Endothelial cell of umbilical vein (primary cell): ENCODE data around the gene WEE2. TPM values are rescaled to one million over a fixed set of nuclear protein-coding genes. Genes with fewer than 3 reads are reported as not detected.

Experiments
- BruUV-seq: library from RNA; stranded (reverse); fragments of 400-500 nt; replicated peaks from 2 replicates; lab custom pipeline; 2021; lab: Mats Ljungman, UMichigan
- CTCF ChIA-PET: fragments of 300-600, 350-600 bp; sonication (Branson Sonifier 250); formaldehyde crosslinking; loops from one replicate; lab custom pipeline; 2021; ENCODE audit warnings: antibody characterized with exemption, inconsistent platforms; lab: Charles Lee
- POLR2A ChIA-PET: fragments of 300-600, 350-600 bp; sonication (Branson Sonifier 250); formaldehyde crosslinking; loops from one replicate; lab custom pipeline; 2021; ENCODE audit warnings: antibody characterized with exemption, inconsistent platforms; lab: Charles Lee
- DNase-seq: peaks from one replicate; pipeline ENCODE4 v3.0.0-alpha.2; 2011; ENCODE audit warnings: low read depth, low spot score
- FAIRE-seq: peaks from 2 replicates; lab custom pipeline; 2011; peaks lifted over from hg19 to GRCh38; lab: Jason Lieb, UNC
- H2AFZ ChIP-seq: 2 replicates; pipeline ENCODE4 v1.6.0; 2012; ENCODE audit warnings: low read depth, low read length, control low read depth, inconsistent platforms
- H3K27ac ChIP-seq: 2 replicates; pipeline ENCODE4 v1.5.1; 2011; ENCODE audit warnings: low read depth, mild to moderate bottlenecking, control low read depth, low read length, moderate library complexity; ENCODE audit not compliant: insufficient read depth
- H3K27me3 ChIP-seq, 2 experiments: 2 replicates each; pipeline versions ENCODE4 v1.6.0 to v1.6.1; 2011; ENCODE audit warnings: low read length in 2 of 2, mixed read lengths in 1 of 2; ENCODE audit not compliant: control insufficient read depth in 2 of 2, insufficient read depth in 2 of 2
- H3K36me3 ChIP-seq, 2 experiments: 2 replicates in 1 of 2; 3 replicates in 1 of 2; pipeline ENCODE4 v1.5.1; 2011; ENCODE audit warnings: low read length in 2 of 2, mild to moderate bottlenecking in 1 of 2, moderate library complexity in 1 of 2; ENCODE audit not compliant: control insufficient read depth in 2 of 2, insufficient read depth in 2 of 2; ENCODE audit errors: extremely low read depth in 1 of 2
- H3K4me1 ChIP-seq: 3 replicates; pipeline ENCODE4 v1.5.1; 2011; ENCODE audit warnings: mild to moderate bottlenecking, low read length; ENCODE audit not compliant: control insufficient read depth, insufficient read depth; ENCODE audit errors: extremely low read depth
- H3K4me2 ChIP-seq: 2 replicates; pipeline ENCODE4 v1.6.1; 2011; ENCODE audit warnings: low read length, control low read depth, mixed read lengths; ENCODE audit not compliant: insufficient read depth
- H3K4me3 ChIP-seq, 3 experiments: fragments of 200-600 bp in 1 of 3; sonication (generic), shearing (Covaris generic) in 1 of 3; replicated peaks in 1 of 3; 2 replicates each; pipeline ENCODE4 v1.5.1; 2011 to 2016; ENCODE audit warnings: control low read depth in 3 of 3, low read length in 3 of 3, mild to moderate bottlenecking in 2 of 3, inconsistent platforms in 1 of 3, low read depth in 1 of 3, moderate library complexity in 1 of 3; ENCODE audit not compliant: insufficient read depth in 1 of 3
- H3K79me2 ChIP-seq: 2 replicates; pipeline ENCODE4 v1.6.0; 2012; ENCODE audit warnings: low read length, inconsistent platforms; ENCODE audit not compliant: control insufficient read depth, insufficient read depth
- H3K9ac ChIP-seq: replicated peaks from 2 replicates; pipeline ENCODE3; 2011; ENCODE audit warnings: low read length, control low read depth; ENCODE audit not compliant: insufficient read depth; ENCODE audit errors: extremely low read depth
- H3K9me1 ChIP-seq: replicated peaks from 3 replicates; pipeline ENCODE4 v1.6.0; 2011; ENCODE audit warnings: mild to moderate bottlenecking, low read length; ENCODE audit not compliant: control insufficient read depth, insufficient read depth; ENCODE audit errors: extremely low read depth
- H3K9me3 ChIP-seq: replicated peaks from 2 replicates; pipeline ENCODE4 v1.5.1; 2012; ENCODE audit warnings: low read length, inconsistent platforms; ENCODE audit not compliant: control insufficient read depth, insufficient read depth
- H4K20me1 ChIP-seq: replicated peaks from 2 replicates; pipeline ENCODE3; 2011; ENCODE audit warnings: mild to moderate bottlenecking, low read length; ENCODE audit not compliant: control insufficient read depth, insufficient read depth; ENCODE audit errors: extremely low read depth
- EZH2 ChIP-seq: IDR thresholded peaks from 2 replicates; pipeline ENCODE4 v1.6.1; 2012; ENCODE audit warnings: borderline replicate concordance, low read depth, mild to moderate bottlenecking, moderate library complexity, low read length, inconsistent platforms; ENCODE audit not compliant: severe bottlenecking
- FOS ChIP-seq: IDR thresholded peaks from 2 replicates; pipeline ENCODE4 v1.6.1; 2011; ENCODE audit warnings: mild to moderate bottlenecking, low read length, moderate library complexity, borderline replicate concordance; ENCODE audit not compliant: insufficient read depth
- GATA2 ChIP-seq: IDR thresholded peaks from 2 replicates; pipeline ENCODE4 v1.7.0; 2011; ENCODE audit warnings: low read depth, mild to moderate bottlenecking, moderate library complexity, mixed read lengths, low read length; ENCODE audit not compliant: insufficient read length, insufficient read depth
- JUN ChIP-seq: IDR thresholded peaks from 2 replicates; pipeline ENCODE4 v1.6.1; 2011; ENCODE audit warnings: borderline replicate concordance, low read depth; ENCODE audit not compliant: insufficient read length, insufficient read depth
- MYC ChIP-seq: IDR thresholded peaks from one replicate; pipeline ENCODE4 v1.6.1; 2011; ENCODE audit warnings: mild to moderate bottlenecking, low read depth, low read length
- POLR2A ChIP-seq: IDR thresholded peaks from 2 replicates; pipeline ENCODE4 v1.6.1; 2012; ENCODE audit warnings: low read depth, mild to moderate bottlenecking, control low read depth, low read length
- POLR2AphosphoS5 ChIP-seq: IDR thresholded peaks from 2 replicates; pipeline ENCODE4 v1.6.1; 2012; ENCODE audit warnings: low read depth, mild to moderate bottlenecking, control low read depth, low read length, moderate library complexity; ENCODE audit not compliant: insufficient read depth
- dilution Hi-C: fragments of 300-500 bp; cut with MboI; formaldehyde crosslinking; loops from one replicate; pipeline ENCODE4 v1.15.0; 2019; ENCODE audit warnings: low sequenced_read_pairs; ENCODE audit not compliant: extremely low pct_ligation_motif_present
- intact Hi-C: fragments of 100-400 bp; cut with micrococcal nuclease; formaldehyde crosslinking; loops from one replicate; pipeline ENCODE4 v1.10.0; 2022
- polyA plus RNA-seq, 4 experiments: library from polyadenylated mRNA; depleted of rRNA in 3 of 4; stranded (reverse) in 3 of 4; unstranded in 1 of 4; fragments of >200 nt; gene quantifications; 2 replicates each; pipeline versions ENCODE4 v1.2.1 to v1.2.3, GENCODE V29; 2011 to 2012; ENCODE audit warnings: missing spikeins in 1 of 4
- total RNA-seq: library from RNA; stranded (reverse); gene quantifications from 2 replicates; pipeline ENCODE4 v1.2.3, GENCODE V29; 2021
- TF ChIP-seq, protein P1 (sequence below): IDR thresholded peaks from 2 replicates; pipeline ENCODE4 v1.6.1; 2011; ENCODE audit not compliant: insufficient read depth, insufficient read length
- TF ChIP-seq, protein P2 (sequence below), 2 donors: IDR thresholded peaks; 1 replicate in 1 of 2; 2 replicates in 1 of 2; pipeline ENCODE4 v1.5.1; 2011; ENCODE audit warnings: low read length in 2 of 2, mild to moderate bottlenecking in 2 of 2, moderate library complexity in 2 of 2, control low read depth in 1 of 2, inconsistent platforms in 1 of 2, low read depth in 1 of 2; ENCODE audit not compliant: insufficient read depth in 1 of 2; ENCODE audit errors: extremely low read depth in 1 of 2

Gene WEE2
- total and polyA plus RNA-seq, 2 donors (not counting 3 experiments of a cell fraction or from before 2014, with no cell fraction given): not detected

DNA sequence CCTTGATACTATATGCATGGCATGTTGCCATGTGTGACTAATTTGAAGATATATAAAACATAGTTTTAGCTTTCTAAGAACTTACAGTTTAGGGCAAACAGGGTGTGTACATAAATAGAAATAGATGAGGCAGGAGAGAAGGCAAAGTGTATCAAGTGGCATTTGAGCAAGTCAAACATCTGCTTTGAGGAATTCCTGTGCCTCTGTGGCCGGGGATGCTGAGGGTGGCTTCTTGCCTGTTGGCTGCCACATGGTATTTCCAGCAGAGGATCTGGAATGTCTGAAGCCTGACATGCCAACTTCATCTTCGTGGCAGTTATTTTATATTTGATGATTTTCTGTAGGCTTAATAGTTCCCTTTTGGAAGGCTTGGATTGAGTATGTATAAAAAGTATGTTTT lies 36.0 kb downstream of the WEE2 start:
- H2AFZ ChIP-seq: no peak overlapping the region
- DNase-seq (no peak), FAIRE-seq (no peak)
- H3K9me3 ChIP-seq: no peaks in the 10 kb centered on the region
- no peak overlapping the region for H3K27ac ChIP-seq
- TF ChIP-seq MYC: no peak
- no peak for TF ChIP-seq FOS
- TF ChIP-seq EZH2: no peak
- TF ChIP-seq, protein P1, sequence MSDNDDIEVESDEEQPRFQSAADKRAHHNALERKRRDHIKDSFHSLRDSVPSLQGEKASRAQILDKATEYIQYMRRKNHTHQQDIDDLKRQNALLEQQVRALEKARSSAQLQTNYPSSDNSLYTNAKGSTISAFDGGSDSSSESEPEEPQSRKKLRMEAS: no peak
- no peak for TF ChIP-seq POLR2A
- no peak for TF ChIP-seq GATA2
- TF ChIP-seq JUN: no peak
- TF ChIP-seq POLR2AphosphoS5: no peak
- TF ChIP-seq, protein P2, sequence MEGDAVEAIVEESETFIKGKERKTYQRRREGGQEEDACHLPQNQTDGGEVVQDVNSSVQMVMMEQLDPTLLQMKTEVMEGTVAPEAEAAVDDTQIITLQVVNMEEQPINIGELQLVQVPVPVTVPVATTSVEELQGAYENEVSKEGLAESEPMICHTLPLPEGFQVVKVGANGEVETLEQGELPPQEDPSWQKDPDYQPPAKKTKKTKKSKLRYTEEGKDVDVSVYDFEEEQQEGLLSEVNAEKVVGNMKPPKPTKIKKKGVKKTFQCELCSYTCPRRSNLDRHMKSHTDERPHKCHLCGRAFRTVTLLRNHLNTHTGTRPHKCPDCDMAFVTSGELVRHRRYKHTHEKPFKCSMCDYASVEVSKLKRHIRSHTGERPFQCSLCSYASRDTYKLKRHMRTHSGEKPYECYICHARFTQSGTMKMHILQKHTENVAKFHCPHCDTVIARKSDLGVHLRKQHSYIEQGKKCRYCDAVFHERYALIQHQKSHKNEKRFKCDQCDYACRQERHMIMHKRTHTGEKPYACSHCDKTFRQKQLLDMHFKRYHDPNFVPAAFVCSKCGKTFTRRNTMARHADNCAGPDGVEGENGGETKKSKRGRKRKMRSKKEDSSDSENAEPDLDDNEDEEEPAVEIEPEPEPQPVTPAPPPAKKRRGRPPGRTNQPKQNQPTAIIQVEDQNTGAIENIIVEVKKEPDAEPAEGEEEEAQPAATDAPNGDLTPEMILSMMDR (IDR thresholded peaks at IDR 0.05; ENCODE audit: extremely low read depth in 1 of 2, insufficient read depth in 1 of 2, low read depth in 1 of 2, low read length in 2 of 2): no peak
- POLR2A ChIA-PET: no interaction called here
- CTCF ChIA-PET: no interaction called here
- no peak overlapping the region for H3K4me2 ChIP-seq
- H3K36me3 ChIP-seq: peaks cover 19 to 33% of the 10 kb centered on the region in 2 experiments
- no peak overlapping the region for H3K4me3 ChIP-seq
- H4K20me1 ChIP-seq: no peaks in the 10 kb centered on the region
- H3K4me1 ChIP-seq: peaks cover 7% of the 10 kb centered on the region
- dilution Hi-C loops (no loop called here), intact Hi-C loops (no loop called here)
- H3K79me2 ChIP-seq: peaks cover 27% of the 10 kb centered on the region
- H3K9ac ChIP-seq: no peak overlapping the region
- no peaks in the 10 kb centered on the region for H3K27me3 ChIP-seq
- no TSS peak for BruUV-seq
- H3K9me1 ChIP-seq: no peaks in the 10 kb centered on the region
